ENCODE data around the gene LARGE1. TPM values are rescaled to one million over a fixed set of nuclear protein-coding genes. Genes with fewer than 3 reads are reported as not detected.
A peak's percentile ranks its signal among the peaks of the same experiment; 100 is the strongest.

The LARGE1 gene
- total RNA-seq, 1 donor from 2014 or later, result 27.4 TPM

- no peaks in the 10 kb centered on the region for H3K36me3 ChIP-seq
- H3K4me3 ChIP-seq, result no peak overlapping the region
- H3K9me3 ChIP-seq, result no peaks in the 10 kb centered on the region
- H3K4me1 ChIP-seq, result no peaks in the 10 kb centered on the region
- intact Hi-C loops (cut with DNase I), result no loop called here
- no peak overlapping the region for H3K27ac ChIP-seq
- no peak for TF ChIP-seq CTCF (IDR thresholded peaks at IDR 0.05)
- peak in 1 of 2 donors; percentile 36 for ATAC-seq
- no peaks in the 10 kb centered on the region for H3K27me3 ChIP-seq (ENCODE audit: low read depth)
- no peak for DNase-seq
Observed at GRCh38 chr22:33757802-33758483, 162.3 kb downstream of the LARGE1 start.

GRCh38 chr22:33757041-33757801 lies 163.1 kb downstream of the LARGE1 start:
- no peaks in the 10 kb centered on the region for H3K27me3 ChIP-seq (ENCODE audit: low read depth)
- intact Hi-C loops (cut with DNase I), result no loop called here
- H3K27ac ChIP-seq, result no peak overlapping the region

GRCh38 chr22:33756508-33756949 lies 163.7 kb downstream of the LARGE1 start:
- H3K36me3 ChIP-seq, result no peaks in the 10 kb centered on the region
- no peak overlapping the region for H3K27ac ChIP-seq
- no peak overlapping the region for H3K4me3 ChIP-seq
- TF ChIP-seq CTCF (IDR thresholded peaks at IDR 0.05), result no peak
- intact Hi-C loops (cut with DNase I), result no loop called here
- DNase-seq (no peak), ATAC-seq (no peak)
- H3K27me3 ChIP-seq (ENCODE audit: low read depth), result no peaks in the 10 kb centered on the region
- no peaks in the 10 kb centered on the region for H3K4me1 ChIP-seq
- no peaks in the 10 kb centered on the region for H3K9me3 ChIP-seq

More at GRCh38 chr22:33757041-33757801, 163.1 kb downstream of the LARGE1 start:
- no peak for TF ChIP-seq CTCF (IDR thresholded peaks at IDR 0.05)
- H3K9me3 ChIP-seq, result no peaks in the 10 kb centered on the region
- H3K36me3 ChIP-seq, result no peaks in the 10 kb centered on the region
- no peak for DNase-seq
- no peaks in the 10 kb centered on the region for H3K4me1 ChIP-seq
- ATAC-seq, result no peak
- H3K4me3 ChIP-seq, result no peak overlapping the region

GRCh38 chr22:33748714-33749113 lies 171.6 kb downstream of the LARGE1 start:
- H3K9me3 ChIP-seq, result no peaks in the 10 kb centered on the region
- intact Hi-C loops (cut with DNase I), result no loop called here
- H3K4me1 ChIP-seq, result peaks cover 13% of the 10 kb centered on the region
- H3K27me3 ChIP-seq (ENCODE audit: low read depth), result no peaks in the 10 kb centered on the region
- no peak for TF ChIP-seq CTCF (IDR thresholded peaks at IDR 0.05)
- no peaks in the 10 kb centered on the region for H3K36me3 ChIP-seq
- no peak overlapping the region for H3K27ac ChIP-seq
- DNase-seq, result no peak
- ATAC-seq, result no peak
- H3K4me3 ChIP-seq, result no peak overlapping the region

- H3K36me3 ChIP-seq, result no peaks in the 10 kb centered on the region
- H3K4me1 ChIP-seq, result peaks cover 13% of the 10 kb centered on the region
- no peak overlapping the region for H3K27ac ChIP-seq
- DNase-seq (no peak), ATAC-seq (no peak)
- intact Hi-C loops (cut with DNase I), result no loop called here
- no peak for TF ChIP-seq CTCF (IDR thresholded peaks at IDR 0.05)
- H3K4me3 ChIP-seq, result no peak overlapping the region
- H3K27me3 ChIP-seq (ENCODE audit: low read depth), result no peaks in the 10 kb centered on the region
- H3K9me3 ChIP-seq, result no peaks in the 10 kb centered on the region
Observed at GRCh38 chr22:33747576-33748180, 172.6 kb downstream of the LARGE1 start.

Data from lower lobe of right lung (tissue), 2 donors.